SK-N-SH (cell line): ENCODE measurements around the gene HS3ST1. TPM values are rescaled to one million over a fixed set of nuclear protein-coding genes. Genes with fewer than 3 reads are reported as not detected.

Experiments used
- CTCF ChIA-PET: fragments of 300-600, 350-600 bp; formaldehyde crosslinking; extraction: SDS; loops from one replicate; lab custom pipeline; 2021; lab: Yijun Ruan, JAX
- POLR2A ChIA-PET: fragments of 350-600 bp; sonication (Branson Sonifier 250); formaldehyde crosslinking; extraction: SDS; loops from one replicate; lab custom pipeline; 2020; ENCODE audit warnings: antibody characterized with exemption, inconsistent platforms; lab: Yijun Ruan, JAX
- DNase-seq: peaks from one replicate; pipeline ENCODE4 v3.0.0; 2012
- H2AFZ ChIP-seq: fragments of 200-600 bp; sonication (generic); 2 replicates; pipeline ENCODE4 v1.8.1; 2016; ENCODE audit warnings: antibody characterized with exemption, mild to moderate bottlenecking, low read depth
- H3F3A ChIP-seq: fragments of 200-600 bp; sonication (generic); replicated peaks from 2 replicates; pipeline ENCODE3; 2016; ENCODE audit warnings: antibody characterized with exemption, mild to moderate bottlenecking; ENCODE audit not compliant: insufficient read depth
- H3K27ac ChIP-seq, 2 experiments: fragments of 200-500 bp in 1 of 2; fragments of 200-600 bp in 1 of 2; sonication (Bioruptor generic) in 1 of 2; sonication (generic), shearing (Covaris generic) in 1 of 2; 2 replicates each; pipeline versions ENCODE4 v1.5.1 to v1.6.1; 2014 to 2016; ENCODE audit warnings: low read depth in 2 of 2, inconsistent platforms in 1 of 2, low read length in 1 of 2, mild to moderate bottlenecking in 1 of 2, mixed read lengths in 1 of 2
- H3K27me3 ChIP-seq: fragments of 200-600 bp; sonication (generic), shearing (Covaris generic); 2 replicates; pipeline ENCODE4 v1.6.1; 2016; ENCODE audit warnings: mixed run types; ENCODE audit not compliant: insufficient read depth
- H3K36me3 ChIP-seq, 2 experiments: fragments of 200-500 bp in 1 of 2; fragments of 200-600 bp in 1 of 2; sonication (Bioruptor generic) in 1 of 2; sonication (generic) in 1 of 2; replicated peaks in 1 of 2; 2 replicates each; pipeline versions ENCODE3 to v1.5.1; 2014 to 2016; ENCODE audit warnings: low read length in 1 of 2, mild to moderate bottlenecking in 1 of 2; ENCODE audit not compliant: insufficient read depth in 2 of 2, control insufficient read depth in 1 of 2
- H3K4me1 ChIP-seq, 2 experiments: fragments of 200-500 bp in 1 of 2; fragments of 200-600 bp in 1 of 2; sonication (Bioruptor generic) in 1 of 2; sonication (generic), shearing (Covaris generic) in 1 of 2; 2 replicates each; pipeline versions ENCODE4 v1.5.1 to v1.6.1; 2014 to 2016; ENCODE audit warnings: low read depth in 1 of 2, low read length in 1 of 2, mixed run types in 1 of 2; ENCODE audit not compliant: insufficient read depth in 2 of 2, control insufficient read depth in 1 of 2
- H3K4me2 ChIP-seq: fragments of 200-600 bp; sonication (generic), shearing (Covaris generic); 2 replicates; pipeline ENCODE4 v1.6.1; 2017; ENCODE audit warnings: mixed run types
- H3K4me3 ChIP-seq, 2 experiments: fragments of 200-500 bp in 1 of 2; fragments of 200-600 bp in 1 of 2; sonication (Bioruptor generic) in 1 of 2; sonication (generic), shearing (Covaris generic) in 1 of 2; 2 replicates each; pipeline versions ENCODE4 v1.5.1 to v1.8.1; 2014 to 2016; ENCODE audit warnings: low read depth in 2 of 2, inconsistent platforms in 1 of 2, low read length in 1 of 2, mild to moderate bottlenecking in 1 of 2, mixed read lengths in 1 of 2, moderate library complexity in 1 of 2
- H3K79me2 ChIP-seq: fragments of 200-600 bp; sonication (generic); 2 replicates; pipeline ENCODE4 v1.8.1; 2017; ENCODE audit warnings: mild to moderate bottlenecking; ENCODE audit not compliant: insufficient read depth
- H3K9ac ChIP-seq: fragments of 200-600 bp; sonication (generic); 2 replicates; pipeline ENCODE4 v1.6.1; 2017; ENCODE audit warnings: mixed run types
- H3K9me2 ChIP-seq: fragments of 200-600 bp; sonication (generic); 2 replicates; pipeline ENCODE4 v1.6.1; 2017; ENCODE audit warnings: mixed run types
- H3K9me3 ChIP-seq: fragments of 200-600 bp; sonication (generic); 2 replicates; pipeline ENCODE4 v1.6.1; 2017; ENCODE audit warnings: mixed run types, mild to moderate bottlenecking, moderate library complexity
- H4K20me1 ChIP-seq: fragments of 200-600 bp; sonication (generic); 2 replicates; pipeline ENCODE4 v1.6.1; 2017; ENCODE audit warnings: mild to moderate bottlenecking, mixed run types; ENCODE audit not compliant: insufficient read depth
- CHD2 ChIP-seq: fragments of 150-350 bp; IDR thresholded peaks from 2 replicates; pipeline ENCODE4 v1.6.1; 2018; ENCODE audit warnings: low read length; ENCODE audit not compliant: partially characterized antibody
- ELF1 ChIP-seq: IDR thresholded peaks from 2 replicates; pipeline ENCODE4 v1.4.0; 2012
- EP300 ChIP-seq, 2 experiments: IDR thresholded peaks; 2 replicates each; pipeline versions ENCODE4 v1.4.0 to v1.6.1; 2012; ENCODE audit warnings: borderline replicate concordance in 1 of 2, low read depth in 1 of 2, low read length in 1 of 2
- FOSL2 ChIP-seq: IDR thresholded peaks from 2 replicates; pipeline ENCODE4 v1.4.0; 2012; ENCODE audit warnings: low read depth, mild to moderate bottlenecking, moderate library complexity, borderline replicate concordance
- FOXJ3 ChIP-seq: sonication (generic); formaldehyde crosslinking; IDR thresholded peaks from 2 replicates; pipeline ENCODE4 v1.5.1; 2020; ENCODE audit warnings: mild to moderate bottlenecking, missing genetic modification reagents
- GABPA ChIP-seq: IDR thresholded peaks from 2 replicates; pipeline ENCODE4 v1.4.0; 2012; ENCODE audit warnings: low read depth, mild to moderate bottlenecking
- GATA2 ChIP-seq: sonication (generic); formaldehyde crosslinking; IDR thresholded peaks from 2 replicates; pipeline ENCODE4 v1.5.0; 2020; ENCODE audit warnings: mild to moderate bottlenecking, missing genetic modification reagents
- JUND ChIP-seq: IDR thresholded peaks from 2 replicates; pipeline ENCODE4 v1.4.0; 2012
- MXI1 ChIP-seq: IDR thresholded peaks from 2 replicates; pipeline ENCODE4 v1.6.1; 2012; ENCODE audit warnings: mild to moderate bottlenecking, low read depth, low read length, improper control_type of control experiment
- NFIC ChIP-seq: IDR thresholded peaks from 2 replicates; pipeline ENCODE4 v1.4.0; 2012; ENCODE audit warnings: borderline replicate concordance
- RFX5 ChIP-seq: IDR thresholded peaks from 2 replicates; pipeline ENCODE4 v1.6.1; 2012; ENCODE audit warnings: mild to moderate bottlenecking, improper control_type of control experiment, low read length
- TCF12 ChIP-seq: IDR thresholded peaks from 2 replicates; pipeline ENCODE4 v1.4.0; 2012
- polyA plus RNA-seq, 3 experiments: library from polyadenylated mRNA; depleted of rRNA; stranded (reverse); fragments of >200 nt; gene quantifications; 2 replicates each; pipeline ENCODE4 v1.2.3, GENCODE V29; 2012
- TF ChIP-seq, protein P1 (sequence below): fragments of 150-350 bp; IDR thresholded peaks from 2 replicates; pipeline ENCODE4 v1.6.1; 2016; ENCODE audit warnings: mild to moderate bottlenecking, low read depth, low read length
- TF ChIP-seq, protein P2 (sequence below): fragments of 150-350 bp; IDR thresholded peaks from 2 replicates; pipeline ENCODE4 v1.6.1; 2017; ENCODE audit warnings: antibody characterized with exemption, low read length, low read depth, borderline replicate concordance

Gene HS3ST1
- polyA plus RNA-seq, 1 of the 3 experiments (the other 2 are of a cell fraction), result not detected

DNA sequence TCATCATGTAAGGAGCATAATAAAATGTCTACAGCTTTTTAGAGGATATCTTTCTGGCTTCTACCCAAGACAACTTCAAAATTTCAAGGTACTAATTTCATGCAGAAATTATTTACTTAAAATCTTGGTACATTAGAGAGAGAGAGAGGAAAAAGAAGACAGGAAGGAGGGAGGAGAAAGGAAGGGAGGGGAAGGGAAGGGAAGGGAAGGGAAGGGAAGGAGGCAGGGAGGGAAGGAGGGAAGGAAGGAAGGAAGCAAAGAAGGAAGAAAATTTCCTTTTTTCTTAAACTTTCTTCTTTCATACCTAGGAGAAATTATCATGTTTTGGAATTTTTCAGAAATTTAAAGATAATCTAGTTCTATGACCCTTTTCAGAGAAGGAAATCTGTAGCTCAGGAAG, 61.8 kb downstream of the HS3ST1 start:
- Histone ChIP-seq H3K4me1 (no peaks in the 10 kb centered on the region), H4K20me1 (no peaks in the 10 kb centered on the region), H3K9me3 (no peaks in the 10 kb centered on the region), H2AFZ (no peak overlapping the region)
- POLR2A ChIA-PET, result no interaction called here
- DNase-seq, result no peak
- TF ChIP-seq FOXJ3 (CRISPR knock-in tag) (no peak), EP300 (IDR thresholded peaks at IDR 0.05; ENCODE audit: borderline replicate concordance in 1 of 2, low read depth in 1 of 2, low read length in 1 of 2) (no peak), GABPA (no peak), MXI1 (no peak), GATA2 (CRISPR knock-in tag) (no peak), ELF1 (no peak), NFIC (no peak), RFX5 (no peak)
- TF ChIP-seq, protein P1, sequence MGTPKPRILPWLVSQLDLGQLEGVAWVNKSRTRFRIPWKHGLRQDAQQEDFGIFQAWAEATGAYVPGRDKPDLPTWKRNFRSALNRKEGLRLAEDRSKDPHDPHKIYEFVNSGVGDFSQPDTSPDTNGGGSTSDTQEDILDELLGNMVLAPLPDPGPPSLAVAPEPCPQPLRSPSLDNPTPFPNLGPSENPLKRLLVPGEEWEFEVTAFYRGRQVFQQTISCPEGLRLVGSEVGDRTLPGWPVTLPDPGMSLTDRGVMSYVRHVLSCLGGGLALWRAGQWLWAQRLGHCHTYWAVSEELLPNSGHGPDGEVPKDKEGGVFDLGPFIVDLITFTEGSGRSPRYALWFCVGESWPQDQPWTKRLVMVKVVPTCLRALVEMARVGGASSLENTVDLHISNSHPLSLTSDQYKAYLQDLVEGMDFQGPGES, result no peak
- TF ChIP-seq, protein P2, sequence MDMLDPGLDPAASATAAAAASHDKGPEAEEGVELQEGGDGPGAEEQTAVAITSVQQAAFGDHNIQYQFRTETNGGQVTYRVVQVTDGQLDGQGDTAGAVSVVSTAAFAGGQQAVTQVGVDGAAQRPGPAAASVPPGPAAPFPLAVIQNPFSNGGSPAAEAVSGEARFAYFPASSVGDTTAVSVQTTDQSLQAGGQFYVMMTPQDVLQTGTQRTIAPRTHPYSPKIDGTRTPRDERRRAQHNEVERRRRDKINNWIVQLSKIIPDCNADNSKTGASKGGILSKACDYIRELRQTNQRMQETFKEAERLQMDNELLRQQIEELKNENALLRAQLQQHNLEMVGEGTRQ, result no peak
- TF ChIP-seq, all 33 proteins: peak for 0
- H3F3A ChIP-seq, result no peaks in the 10 kb centered on the region
- no peaks in the 10 kb centered on the region for H3K36me3 ChIP-seq
- H3K4me3 ChIP-seq, result no peak overlapping the region
- H3K27ac ChIP-seq, result no peak overlapping the region
- no peak overlapping the region for H3K9ac ChIP-seq
- no peak overlapping the region for H3K4me2 ChIP-seq
- no peaks in the 10 kb centered on the region for H3K27me3 ChIP-seq
- H3K9me2 ChIP-seq, result no peaks in the 10 kb centered on the region
- no peaks in the 10 kb centered on the region for H3K79me2 ChIP-seq
- CTCF ChIA-PET, result no interaction called here

DNA sequence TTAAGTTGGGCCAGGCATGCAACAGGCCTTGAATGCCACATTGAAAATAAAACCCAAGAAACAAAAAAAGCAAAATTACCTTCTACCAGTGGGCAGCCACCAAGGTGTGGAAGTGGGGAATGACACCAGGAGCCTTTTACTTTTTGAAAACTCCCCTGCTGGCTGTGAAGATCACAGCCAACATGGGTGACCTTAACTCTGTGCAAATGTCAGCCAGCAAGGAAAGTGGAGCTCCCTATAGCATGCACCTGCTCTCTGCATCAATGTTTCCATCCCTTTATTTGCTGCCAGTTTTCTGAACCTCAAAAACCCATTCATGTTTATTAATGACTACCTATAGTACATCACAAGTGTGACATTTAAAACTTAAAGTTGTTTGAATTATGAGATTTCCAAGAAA, 63.7 kb downstream of the HS3ST1 start:
- no peak overlapping the region for H3K4me2 ChIP-seq
- H3K9me3 ChIP-seq, result no peaks in the 10 kb centered on the region
- no peaks in the 10 kb centered on the region for H3K79me2 ChIP-seq
- no peaks in the 10 kb centered on the region for H3F3A ChIP-seq
- no peak overlapping the region for H2AFZ ChIP-seq
- H3K4me1 ChIP-seq, result no peaks in the 10 kb centered on the region
- H3K27ac ChIP-seq, result no peak overlapping the region
- ChIA-PET CTCF (no interaction called here), POLR2A (no interaction called here)
- no peaks in the 10 kb centered on the region for H4K20me1 ChIP-seq
- no peaks in the 10 kb centered on the region for H3K36me3 ChIP-seq
- no peak overlapping the region for H3K4me3 ChIP-seq
- H3K9ac ChIP-seq, result no peak overlapping the region
- no peaks in the 10 kb centered on the region for H3K9me2 ChIP-seq
- TF ChIP-seq TCF12, result no peak
- TF ChIP-seq CHD2, result no peak
- TF ChIP-seq EP300 (IDR thresholded peaks at IDR 0.05; ENCODE audit: borderline replicate concordance in 1 of 2, low read depth in 1 of 2, low read length in 1 of 2), result no peak
- no peak for TF ChIP-seq JUND
- TF ChIP-seq, protein P1, result no peak
- no peak for TF ChIP-seq FOSL2
- no peaks in the 10 kb centered on the region for H3K27me3 ChIP-seq
- DNase-seq, result no peak
